HG02938 (cell line): ENCODE results near the gene CLDN15.
A peak's percentile ranks its signal among the peaks of the same experiment; 100 is the strongest.
"Not testable (repeated sequence)": the region's sequence is repeated elsewhere in the genome, so short reads cannot be mapped to it uniquely, and the experiment has no call there.

ENCODE experiments used
- ATAC-seq: cut with Tn5 transposase; IDR thresholded peaks from one replicate; pipeline ENCODE4 v1.9.1; 2021; ENCODE audit warnings: mild to moderate bottlenecking, moderate library complexity; ENCODE audit not compliant: unreplicated experiment

The CLDN15 gene

DNA sequence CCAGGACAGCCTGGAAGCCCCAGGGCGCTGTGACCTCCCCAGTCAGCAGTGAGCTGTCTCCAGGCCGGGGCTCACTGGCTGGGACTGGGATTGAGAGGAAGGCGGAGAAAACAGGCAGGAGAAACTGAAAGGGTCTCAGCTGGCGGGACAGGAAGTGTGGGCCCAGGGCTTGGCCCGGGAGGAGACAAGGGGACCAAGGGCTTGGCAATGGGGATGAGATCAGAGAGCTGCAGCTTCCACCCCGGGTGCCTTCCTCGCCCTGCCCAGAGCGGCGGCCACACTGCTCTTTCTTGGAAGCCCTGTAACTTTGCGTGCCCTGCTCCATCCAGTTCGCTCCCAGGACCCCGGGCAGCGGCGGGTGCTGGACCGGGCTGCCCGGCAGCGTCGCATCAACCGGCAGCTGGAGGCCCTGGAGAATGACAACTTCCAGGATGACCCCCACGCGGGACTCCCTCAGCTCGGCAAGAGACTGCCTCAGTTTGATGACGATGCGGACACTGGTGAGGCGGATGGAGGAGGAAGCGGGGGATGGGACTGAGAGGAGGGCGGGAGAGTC lies 15.2 kb downstream of the CLDN15 start:
- no peak for ATAC-seq

DNA sequence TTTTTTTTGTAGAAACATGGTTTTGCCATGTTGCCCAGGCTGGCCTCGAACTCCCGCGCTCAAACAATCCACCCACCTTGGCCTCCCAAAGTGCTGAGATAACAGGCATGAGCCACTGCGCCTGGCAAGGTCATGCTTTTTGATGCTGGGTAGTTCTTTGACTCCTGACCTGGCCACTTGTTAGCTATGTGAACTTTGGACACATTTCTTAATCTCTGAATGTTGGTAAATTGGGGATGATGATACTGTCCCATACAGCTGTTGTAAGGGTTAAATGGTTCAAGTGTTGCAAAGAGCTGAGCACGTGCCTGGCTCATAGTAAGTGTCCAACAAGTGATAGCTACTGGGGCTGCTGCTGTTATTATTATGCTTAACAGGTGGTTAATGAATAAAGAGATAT lies 17.3 kb downstream of the CLDN15 start:
- ATAC-seq: no peak

DNA sequence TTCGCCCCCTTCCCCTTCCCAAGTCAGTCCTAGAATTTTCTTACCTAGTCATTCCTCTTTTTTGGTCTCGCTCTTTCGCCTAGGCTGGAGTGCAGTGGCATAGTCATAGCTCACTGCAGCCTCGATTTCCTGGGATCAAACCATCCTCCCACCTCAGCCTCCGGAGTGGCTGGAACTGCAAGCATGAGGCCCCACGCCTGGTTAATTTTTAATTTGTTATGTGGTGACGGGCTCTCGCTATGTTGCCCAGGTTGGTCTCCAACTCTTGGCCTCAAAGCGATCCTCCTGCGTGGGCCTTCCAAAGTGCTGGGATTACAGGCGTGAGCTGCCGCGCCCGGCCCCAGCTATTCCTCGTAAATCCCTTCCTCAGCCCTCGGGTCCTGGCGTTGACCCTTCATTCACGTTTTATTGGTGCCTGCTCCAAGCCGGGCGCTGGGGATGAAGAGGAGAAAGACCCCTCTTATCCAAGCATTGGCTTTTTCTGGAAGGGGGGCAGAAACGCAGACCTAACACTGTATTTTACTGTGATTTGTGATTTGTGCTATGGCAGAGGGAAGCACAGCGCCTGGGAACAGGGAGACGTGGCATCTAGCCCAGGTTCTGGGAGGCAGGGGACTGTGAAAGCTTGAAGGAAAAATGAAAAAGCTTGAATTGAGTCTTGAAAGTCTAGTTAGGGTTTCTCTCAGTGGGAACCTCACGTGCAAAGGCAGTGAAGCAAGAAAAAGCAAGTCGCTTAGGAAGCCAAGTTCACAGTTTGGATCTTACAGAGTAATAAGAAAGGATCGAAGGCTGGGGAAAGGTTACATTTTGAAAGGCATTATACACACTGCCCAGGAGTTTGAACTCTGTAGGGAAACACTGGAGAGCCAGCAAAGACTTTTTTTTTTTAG lies 19.1 kb downstream of the CLDN15 start:
- ATAC-seq: peak; percentile 15

- peak; percentile 55 for ATAC-seq
Measured at GRCh38 chr7:101217388-101218235, 20.0 kb downstream of the CLDN15 start, which contains the start of the genes PLOD3 and ZNHIT1. PLOD3 (minus strand) TSS chr7:101217581; CDS start chr7:101217274, 307 bp downstream. ZNHIT1 (plus strand) TSS chr7:101218165; CDS start chr7:101218196, 31 bp downstream.

- ATAC-seq: no peak
Measured at GRCh38 chr7:101216860-101217387, 20.7 kb downstream of the CLDN15 start.

- ATAC-seq: no peak
Measured at GRCh38 chr7:101216001-101216859, 21.4 kb downstream of the CLDN15 start.

DNA sequence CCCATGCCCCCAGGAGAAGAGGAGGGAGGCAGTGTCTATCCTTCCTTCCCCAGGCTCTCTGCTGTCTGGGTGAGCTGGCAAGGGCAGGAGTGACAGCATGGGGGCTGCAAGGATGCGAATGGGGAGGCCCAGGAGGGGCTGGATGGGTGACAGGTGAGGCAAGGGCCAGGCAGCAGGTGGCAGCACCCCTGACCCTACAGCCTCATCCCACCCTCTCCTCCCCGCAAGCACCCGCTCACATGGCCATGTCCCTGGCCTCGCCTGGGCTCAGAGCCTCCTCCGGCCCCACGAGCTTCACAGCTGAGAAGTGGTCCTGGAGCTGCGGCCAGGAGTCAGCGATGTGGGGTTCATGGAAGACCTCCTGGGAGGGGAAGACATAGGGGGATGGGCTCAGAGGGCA lies 25.6 kb downstream of the CLDN15 start:
- ATAC-seq: no peak

- no peak for ATAC-seq
Measured at GRCh38 chr7:101211501-101211900, 26.1 kb downstream of the CLDN15 start.

GRCh38 chr7:101210143-101210542 lies 27.5 kb downstream of the CLDN15 start:
- ATAC-seq: no peak

GRCh38 chr7:101208794-101209193 lies 28.8 kb downstream of the CLDN15 start:
- ATAC-seq: no peak

DNA sequence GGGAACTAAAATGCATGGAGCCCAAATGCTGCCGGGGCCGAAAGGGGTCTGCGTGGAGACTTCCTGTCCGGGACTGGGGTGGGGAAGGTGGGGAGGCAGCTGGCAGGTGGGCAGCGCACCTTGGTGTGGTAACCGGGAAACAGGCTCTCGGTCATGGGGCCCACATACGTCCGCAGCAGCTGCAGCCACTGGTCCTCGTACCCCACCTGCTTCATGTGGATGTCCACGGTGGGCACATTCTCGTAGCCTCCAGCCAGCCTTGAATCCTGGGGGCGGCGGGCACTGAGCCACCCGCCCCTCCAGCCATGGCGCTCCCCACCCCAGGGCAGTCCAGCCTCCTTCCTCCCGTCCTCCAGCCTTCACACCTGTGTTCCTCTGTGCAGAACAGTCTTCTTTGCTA lies 30.1 kb downstream of the CLDN15 start:
- no peak for ATAC-seq

DNA sequence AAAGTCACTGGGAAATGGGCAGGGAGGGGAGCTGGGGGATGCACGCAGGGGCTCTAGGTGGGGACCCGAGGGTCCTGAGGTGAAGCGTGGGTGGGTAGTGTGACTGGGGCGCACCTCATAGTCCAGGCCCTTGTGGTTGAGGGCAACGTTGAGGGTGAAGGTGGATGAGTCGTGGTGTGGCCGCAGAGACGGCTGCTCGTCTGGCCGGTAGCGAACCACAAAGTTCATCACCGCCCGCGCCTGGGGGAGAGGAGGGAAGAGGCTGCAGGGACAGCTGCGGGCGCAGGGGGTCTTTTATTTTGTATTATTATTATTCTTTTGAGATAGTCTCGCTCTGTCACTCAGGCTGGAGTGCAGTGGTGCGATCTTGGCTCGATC lies 30.9 kb downstream of the CLDN15 start:
- ATAC-seq: no peak

DNA sequence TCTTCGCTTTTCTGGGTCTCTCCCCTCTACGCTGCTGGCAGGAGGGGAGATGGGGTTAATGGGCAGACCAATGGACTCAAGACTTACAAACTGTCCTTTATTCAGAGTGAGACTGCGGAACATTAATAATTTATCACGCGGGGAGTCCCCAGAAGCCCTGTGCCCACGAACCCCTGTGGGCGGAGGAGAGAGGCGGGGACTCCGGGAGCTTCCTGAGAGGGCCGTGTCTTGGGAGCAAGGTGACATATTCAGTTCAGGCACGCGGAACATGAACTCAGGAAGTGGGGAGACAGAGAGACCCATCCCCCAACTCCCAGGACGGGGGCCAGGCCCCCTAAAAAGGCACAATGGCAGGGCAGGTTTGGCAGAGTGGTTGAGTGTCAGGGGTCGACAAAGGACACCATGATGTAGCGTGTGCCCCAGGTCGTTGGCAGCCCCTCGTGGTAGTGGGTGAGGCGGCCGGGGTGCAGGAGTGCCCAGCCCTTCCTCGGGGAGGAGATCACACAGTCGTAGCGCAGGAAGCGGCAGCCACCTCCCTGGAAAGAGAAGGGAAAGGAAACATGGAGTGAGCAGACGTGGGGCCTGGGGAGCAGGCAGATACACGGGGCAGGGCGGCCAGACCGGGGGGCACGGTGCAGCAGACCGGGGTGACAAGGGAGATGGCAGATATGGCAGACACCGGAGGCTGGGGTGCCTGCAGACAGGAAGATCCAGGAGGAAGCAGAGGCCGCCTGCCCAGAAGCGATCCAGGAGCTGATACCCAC lies 31.5 kb downstream of the CLDN15 start:
- ATAC-seq: no peak

DNA sequence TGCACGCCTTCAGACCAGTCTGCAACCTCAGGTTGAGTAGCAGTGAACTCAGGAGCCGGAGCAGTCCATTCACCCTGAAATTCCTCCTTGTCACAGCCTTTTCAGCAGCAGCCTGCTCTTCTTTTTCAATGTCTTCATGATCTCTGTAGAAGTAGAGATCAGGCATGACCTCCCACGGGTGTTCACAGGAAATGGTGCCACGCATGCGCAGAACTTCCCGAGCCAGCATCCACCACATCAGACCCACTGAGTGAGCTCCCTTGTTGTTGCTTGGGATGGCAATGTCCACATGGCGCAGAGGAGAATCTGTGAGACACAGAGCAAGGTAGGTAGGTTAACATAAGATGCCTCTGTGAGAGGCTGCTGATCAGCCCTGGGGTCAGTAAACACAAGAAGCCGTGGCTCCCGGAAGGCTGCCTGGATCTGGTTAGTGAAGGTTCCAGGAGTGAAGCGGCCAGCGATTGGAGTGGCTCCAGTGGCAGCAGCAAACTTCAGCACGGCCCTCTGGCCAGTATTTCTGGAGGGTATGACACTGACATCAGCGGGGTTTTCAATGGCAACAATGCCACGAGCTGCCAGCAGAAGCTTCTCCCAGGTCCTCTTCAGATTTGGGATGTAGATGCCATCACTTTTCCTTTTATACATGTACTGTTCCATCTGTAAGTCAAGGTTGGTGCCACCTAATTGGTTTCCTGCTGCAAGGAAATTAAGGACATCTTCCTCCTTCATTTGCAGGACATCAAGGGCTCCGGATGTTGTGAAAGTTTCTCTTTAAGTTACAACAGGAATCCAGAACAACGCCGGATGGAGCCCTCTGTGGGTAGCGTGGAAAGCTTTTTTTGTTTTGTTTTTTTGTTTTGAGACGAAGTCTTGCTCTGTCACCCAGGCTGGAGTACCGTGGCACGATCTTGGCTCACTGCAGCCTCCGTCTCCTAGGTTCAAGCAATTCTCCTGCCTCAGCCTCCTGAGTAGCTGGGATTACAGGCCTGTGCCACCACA lies 33.6 kb downstream of the CLDN15 start:
- ATAC-seq: not testable (repeated sequence)

DNA sequence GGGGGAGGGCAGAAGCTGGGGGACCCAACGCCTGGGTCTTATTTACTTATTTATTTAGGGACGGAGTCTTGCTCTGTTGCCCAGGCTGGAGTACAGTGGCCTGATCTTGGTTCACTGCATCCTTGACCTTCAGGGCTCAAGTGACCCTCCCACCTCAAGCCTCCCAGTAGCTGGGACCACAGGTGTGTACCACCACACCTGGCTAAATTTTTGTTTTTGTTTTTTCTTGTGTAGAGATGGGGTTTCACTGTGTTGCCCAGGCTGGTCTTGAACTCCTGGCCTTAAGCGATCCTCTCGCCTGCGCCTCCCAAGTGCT lies 35.0 kb downstream of the CLDN15 start:
- ATAC-seq: no peak

DNA sequence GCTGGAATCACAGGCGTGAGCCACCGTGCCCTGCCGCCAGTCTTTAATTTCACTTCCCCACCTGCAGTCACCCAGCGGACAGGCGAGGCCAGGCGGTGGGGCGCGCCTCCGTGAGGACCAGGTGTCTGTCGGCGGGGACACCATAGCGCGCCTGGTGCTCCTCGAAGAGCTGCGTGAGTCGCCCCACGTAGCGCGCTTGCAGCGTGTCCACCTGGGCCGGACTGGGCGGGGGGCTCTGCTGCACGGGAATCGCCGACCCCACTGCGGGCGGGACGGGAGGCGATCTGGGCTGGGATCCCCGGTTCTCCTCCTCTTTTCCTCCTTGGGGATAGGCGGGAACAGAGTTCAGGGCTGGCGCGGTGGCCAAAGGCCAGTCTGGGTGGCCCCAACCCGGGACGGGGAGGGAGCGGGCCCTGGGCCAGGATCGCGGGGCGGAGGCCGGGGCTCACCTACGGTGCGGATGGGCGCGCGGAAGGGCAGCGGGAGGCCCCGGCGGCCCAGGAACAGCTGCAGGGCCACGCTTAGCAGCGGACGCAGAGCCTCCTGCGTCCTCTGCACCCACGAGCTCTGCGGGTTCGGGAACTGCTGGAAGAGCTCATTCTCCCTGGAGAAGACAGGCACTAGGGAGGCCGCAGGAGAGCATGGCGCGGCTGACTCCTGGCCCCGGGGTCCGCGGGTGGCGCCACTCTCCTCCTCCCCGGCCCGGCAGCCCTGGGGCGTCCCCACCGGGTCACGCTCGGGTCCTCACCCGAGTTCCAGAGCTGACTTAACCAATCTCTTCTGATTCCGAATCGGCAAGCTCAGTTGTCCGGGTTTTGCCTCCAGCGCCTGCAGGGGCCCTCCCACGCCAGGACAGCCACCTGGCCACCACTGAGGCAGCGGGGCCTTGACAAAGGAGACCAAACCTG lies 35.7 kb downstream of the CLDN15 start:
- ATAC-seq: no peak

DNA sequence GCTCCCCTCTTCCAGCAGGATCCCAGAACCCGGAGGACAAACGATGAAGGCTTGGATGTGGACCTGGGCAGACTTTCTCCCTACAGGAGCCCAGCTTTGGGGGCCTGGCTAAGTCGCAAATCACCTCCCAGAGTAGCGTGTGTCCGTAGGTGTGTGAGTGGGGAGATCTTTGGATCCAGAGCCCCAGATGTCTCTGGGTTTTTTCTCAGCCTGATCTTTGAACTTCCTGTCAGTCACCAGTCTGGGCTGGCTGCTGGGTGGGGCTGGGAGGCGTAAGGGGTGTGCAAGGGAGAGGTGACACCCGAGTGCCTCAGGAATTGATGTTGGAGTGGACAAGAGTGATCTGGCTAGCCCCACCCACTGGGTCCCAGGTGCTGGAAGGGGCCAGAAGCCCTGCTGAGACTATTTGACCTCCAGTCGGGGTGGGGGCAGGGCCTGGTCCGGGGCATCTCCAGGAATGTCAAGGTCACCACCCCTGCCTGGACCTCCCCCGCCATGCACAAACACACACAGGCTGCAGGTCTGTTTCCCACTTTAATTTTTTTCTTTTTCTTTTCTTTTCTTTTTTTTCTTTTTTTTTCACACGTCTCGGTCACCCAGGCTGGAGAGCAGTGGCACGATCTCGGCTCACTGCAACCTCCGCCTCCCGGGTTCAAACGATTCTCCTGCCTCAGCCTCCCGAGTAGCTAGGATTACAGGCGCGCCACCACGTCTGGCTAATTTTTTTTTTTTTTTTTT lies 36.6 kb downstream of the CLDN15 start, which contains the start of gene MOGAT3:
TSS of gene MOGAT3 (minus strand) at position 175 of the 738 bp plus-strand sequence. CDS start 182 bp downstream, outside the sequence.
- ATAC-seq: no peak
